HG03439 (cell line): ENCODE results near the gene PSMD3.
A peak's percentile ranks its signal among the peaks of the same experiment; 100 is the strongest.
"Not testable (repeated sequence)": the region's sequence is repeated elsewhere in the genome, so short reads cannot be mapped to it uniquely, and the experiment has no call there.

Source experiments
- ATAC-seq: cut with Tn5 transposase; IDR thresholded peaks from one replicate; pipeline ENCODE4 v1.9.1; 2021; ENCODE audit warnings: mild to moderate bottlenecking, moderate library complexity; ENCODE audit not compliant: unreplicated experiment

Gene PSMD3

GRCh38 chr17:39980351-39981206 is at the start of gene PSMD3:
TSS of gene PSMD3 (plus strand) at chr17:39980807. CDS start at chr17:39980971, 164 bp downstream.
- peak; percentile 86 for ATAC-seq

GRCh38 chr17:39933912-39934311 is 46.7 kb upstream of the PSMD3 start:
- ATAC-seq: no peak

GRCh38 chr17:39934324-39934723 is 46.3 kb upstream of the PSMD3 start:
- no peak for ATAC-seq

- no peak for ATAC-seq
These were observed 44.7 kb upstream of the PSMD3 start for GRCh38 chr17:39935909-39936308.

- ATAC-seq: no peak
These were observed 43.2 kb upstream of the PSMD3 start for GRCh38 chr17:39937447-39937846.

- ATAC-seq: no peak
These were observed 42.3 kb upstream of the PSMD3 start for GRCh38 chr17:39938140-39938869.

- ATAC-seq: no peak
These were observed 41.5 kb upstream of the PSMD3 start for GRCh38 chr17:39939106-39939505.

- no peak for ATAC-seq
These were observed 40.8 kb upstream of the PSMD3 start for GRCh38 chr17:39939588-39940419.

- ATAC-seq: no peak
These were observed 36.8 kb upstream of the PSMD3 start for GRCh38 chr17:39943702-39944392.

GRCh38 chr17:39944393-39944711 is 36.3 kb upstream of the PSMD3 start:
- ATAC-seq: no peak

- ATAC-seq: no peak
These were observed 33.9 kb upstream of the PSMD3 start for GRCh38 chr17:39946551-39947330.

GRCh38 chr17:39948489-39948828 is 32.1 kb upstream of the PSMD3 start:
- ATAC-seq: not testable (repeated sequence)

- ATAC-seq: no peak
These were observed 31.6 kb upstream of the PSMD3 start for GRCh38 chr17:39949028-39949427.

GRCh38 chr17:39950871-39951348 is 29.7 kb upstream of the PSMD3 start:
- ATAC-seq: no peak

GRCh38 chr17:39951924-39952679 is 28.5 kb upstream of the PSMD3 start:
- ATAC-seq: peak; percentile 24

- ATAC-seq: peak; percentile 76
These were observed 27.7 kb upstream of the PSMD3 start for GRCh38 chr17:39952680-39953470.

- no peak for ATAC-seq
These were observed 27.1 kb upstream of the PSMD3 start for GRCh38 chr17:39953471-39953888.

- no peak for ATAC-seq
These were observed 25.7 kb upstream of the PSMD3 start for GRCh38 chr17:39954876-39955275.
